HepG2 (cell line): ENCODE measurements around the gene GSS. TPM values are rescaled to one million over a fixed set of nuclear protein-coding genes. Genes with fewer than 3 reads are reported as not detected.

ENCODE experiments used
- AGO2 ChIP-seq: fragments of 200-400 bp; formaldehyde crosslinking; optimal IDR thresholded peaks from 2 replicates; pipeline ENCODE3; 2017; ENCODE audit warnings: mild to moderate bottlenecking, low read depth, low read length, moderate library complexity
- ATF7 ChIP-seq, 2 experiments: fragments of 450-650 bp in 1 of 2; sonication (generic) in 1 of 2; formaldehyde crosslinking in 1 of 2; IDR thresholded peaks; 2 replicates each; pipeline versions ENCODE4 v1.4.0 to v1.6.1; 2016 to 2020; ENCODE audit warnings: antibody characterized with exemption in 1 of 2, mild to moderate bottlenecking in 1 of 2, missing genetic modification reagents in 1 of 2
- CCDC6 ChIP-seq: sonication (generic); formaldehyde crosslinking; IDR thresholded peaks from 2 replicates; pipeline ENCODE4 v1.8.1; 2022; ENCODE audit warnings: mild to moderate bottlenecking, missing genetic modification reagents, moderate library complexity
- GFI1 ChIP-seq: sonication (generic); formaldehyde crosslinking; IDR thresholded peaks from 2 replicates; pipeline ENCODE4 v1.5.0; 2020; ENCODE audit warnings: missing genetic modification reagents, mild to moderate bottlenecking, borderline replicate concordance
- HHEX ChIP-seq: IDR thresholded peaks from 2 replicates; pipeline ENCODE4 v1.6.1; 2016; ENCODE audit warnings: control low read depth
- HNF4G ChIP-seq, 2 experiments: sonication (generic) in 1 of 2; formaldehyde crosslinking in 1 of 2; IDR thresholded peaks; 2 replicates each; pipeline versions ENCODE4 v1.4.0 to v1.6.1; 2011 to 2020; ENCODE audit warnings: borderline replicate concordance in 2 of 2, low read depth in 2 of 2, mild to moderate bottlenecking in 2 of 2, low read length in 1 of 2, missing genetic modification reagents in 1 of 2, moderate library complexity in 1 of 2
- HNRNPH1 ChIP-seq: fragments of 200-400 bp; formaldehyde crosslinking; optimal IDR thresholded peaks from 2 replicates; pipeline ENCODE3; 2017; ENCODE audit warnings: mild to moderate bottlenecking, low read depth, low read length
- MTA3 ChIP-seq: sonication (generic); formaldehyde crosslinking; IDR thresholded peaks from 2 replicates; pipeline ENCODE4 v1.4.0; 2020; ENCODE audit warnings: missing genetic modification reagents
- POGZ ChIP-seq: sonication (generic); formaldehyde crosslinking; IDR thresholded peaks from 2 replicates; pipeline ENCODE4 v1.4.0; 2020; ENCODE audit warnings: mild to moderate bottlenecking, missing genetic modification reagents
- RFXAP ChIP-seq: sonication (generic); formaldehyde crosslinking; IDR thresholded peaks from 2 replicates; pipeline ENCODE4 v1.4.0; 2020; ENCODE audit warnings: missing genetic modification reagents, borderline replicate concordance
- SIN3B ChIP-seq: fragments of 150-350 bp; IDR thresholded peaks from 2 replicates; pipeline ENCODE4 v1.6.1; 2014; ENCODE audit warnings: low read length
- SMC3 ChIP-seq: IDR thresholded peaks from 2 replicates; pipeline ENCODE4 v1.6.1; 2011; ENCODE audit warnings: low read length, improper control_type of control experiment
- XBP1 ChIP-seq: sonication (generic); formaldehyde crosslinking; IDR thresholded peaks from 2 replicates; pipeline ENCODE4 v1.5.0; 2020; ENCODE audit warnings: missing genetic modification reagents
- ZNF17 ChIP-seq: sonication (generic); formaldehyde crosslinking; IDR thresholded peaks from 2 replicates; pipeline ENCODE4 v1.5.0; 2020; ENCODE audit warnings: mild to moderate bottlenecking, missing genetic modification reagents
- ZNF562 ChIP-seq: sonication (generic); formaldehyde crosslinking; IDR thresholded peaks from 2 replicates; pipeline ENCODE4 v1.8.0; 2022; ENCODE audit warnings: missing genetic modification reagents, borderline replicate concordance
- polyA plus RNA-seq, 8 experiments: library from polyadenylated mRNA; depleted of rRNA in 3 of 8; stranded (reverse) in 7 of 8; unstranded in 1 of 8; fragments of >200 nt; fragmentation: Illumina TruSeq in 4 of 8; extraction: Trizol in 4 of 8; gene quantifications; 2 replicates each; pipeline versions ENCODE4 v1.2.1 to v1.2.3, GENCODE V29; 2011 to 2016; ENCODE audit warnings: low read depth in 4 of 8, missing spikeins in 1 of 8, mixed read lengths in 1 of 8; ENCODE audit not compliant: insufficient read depth in 1 of 8
- total RNA-seq, 5 experiments: library from RNA; depleted of rRNA; stranded (reverse); fragments of >200 nt; fragmentation: Illumina TruSeq; extraction: Trizol; gene quantifications; 2 replicates each; pipeline ENCODE4 v1.2.3, GENCODE V29; 2016; ENCODE audit warnings: low read depth in 1 of 5
- TF ChIP-seq, protein P1 (sequence below): sonication (generic); formaldehyde crosslinking; conservative IDR thresholded peaks from 2 replicates; pipeline ENCODE4 v1.4.0; 2020; ENCODE audit warnings: missing genetic modification reagents
- TF ChIP-seq, protein P2 (sequence below): sonication (generic); formaldehyde crosslinking; IDR thresholded peaks from 2 replicates; pipeline ENCODE4 v1.4.0; 2020; ENCODE audit warnings: missing genetic modification reagents
- TF ChIP-seq, protein P3 (sequence below): sonication (generic); formaldehyde crosslinking; IDR thresholded peaks from 2 replicates; pipeline ENCODE4 v1.4.0; 2020; ENCODE audit warnings: missing genetic modification reagents
- TF ChIP-seq, protein P4 (sequence below): sonication (generic); formaldehyde crosslinking; IDR thresholded peaks from 2 replicates; pipeline ENCODE4 v1.8.1; 2022; ENCODE audit warnings: mild to moderate bottlenecking, missing genetic modification reagents
- TF ChIP-seq, protein P5 (sequence below): IDR thresholded peaks from 2 replicates; pipeline ENCODE4 v1.6.1; 2016; ENCODE audit warnings: missing genetic modification reagents, missing compliant biosample characterization

Gene GSS
- total and polyA plus RNA-seq, 2 of the 13 experiments (the other 11 are each of a cell fraction or from before 2014, with no cell fraction given) = 80.1 to 102 TPM

DNA sequence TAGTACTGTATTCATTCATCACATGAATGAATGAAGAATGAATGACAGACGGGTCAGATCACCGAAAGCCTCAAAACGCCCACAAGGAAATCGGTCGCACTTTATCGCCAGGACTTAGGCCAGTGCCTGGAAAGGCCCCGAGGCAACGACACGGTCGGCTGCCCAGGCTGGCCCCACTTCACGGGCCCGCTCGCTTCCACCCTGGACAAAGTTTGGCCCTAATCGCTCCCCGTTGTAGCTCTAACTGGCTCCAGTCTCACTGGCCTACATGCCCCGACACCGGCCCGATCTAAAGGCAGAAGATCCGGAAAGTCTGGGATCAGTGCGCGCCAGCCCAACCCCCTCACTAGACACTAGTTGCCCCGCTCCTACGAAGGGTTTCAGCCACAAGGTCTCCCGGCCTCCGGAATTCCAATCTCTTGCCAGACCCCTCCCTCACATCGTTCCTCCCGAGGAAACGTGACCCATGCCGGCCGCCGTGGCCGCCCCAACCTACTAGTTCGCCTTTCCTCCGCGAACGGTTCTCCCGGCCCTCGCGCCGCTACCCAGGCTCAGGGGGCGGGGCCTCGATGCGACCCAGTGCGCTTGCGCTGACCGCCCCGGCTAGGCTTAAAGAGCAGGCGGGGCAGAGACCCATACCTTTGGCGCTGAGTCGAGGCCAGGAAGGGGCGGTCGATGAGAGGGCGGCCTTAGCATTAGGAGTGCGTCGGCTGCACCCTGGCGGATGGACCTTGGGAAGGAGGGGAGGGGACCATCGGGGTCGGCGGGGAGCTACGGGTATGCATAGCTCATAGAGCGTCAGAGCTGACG is at the start of gene GSS, which contains the start of gene MYH7B (continued):
- TF ChIP-seq CCDC6 = peak; percentile 82
- TF ChIP-seq SMC3 = peak; percentile 47; the same call in 1 of the 2 replicates
- TF ChIP-seq MTA3 = no peak; the same call in 1 of the 2 replicates
- TF ChIP-seq ATF7 (IDR thresholded peaks at IDR 0.05) = no peak
- TF ChIP-seq ATF7 (CRISPR knock-in tag; IDR thresholded peaks at IDR 0.05) = peak; percentile 67; the same call in 1 of the 2 replicates
- TF ChIP-seq, protein P1, sequence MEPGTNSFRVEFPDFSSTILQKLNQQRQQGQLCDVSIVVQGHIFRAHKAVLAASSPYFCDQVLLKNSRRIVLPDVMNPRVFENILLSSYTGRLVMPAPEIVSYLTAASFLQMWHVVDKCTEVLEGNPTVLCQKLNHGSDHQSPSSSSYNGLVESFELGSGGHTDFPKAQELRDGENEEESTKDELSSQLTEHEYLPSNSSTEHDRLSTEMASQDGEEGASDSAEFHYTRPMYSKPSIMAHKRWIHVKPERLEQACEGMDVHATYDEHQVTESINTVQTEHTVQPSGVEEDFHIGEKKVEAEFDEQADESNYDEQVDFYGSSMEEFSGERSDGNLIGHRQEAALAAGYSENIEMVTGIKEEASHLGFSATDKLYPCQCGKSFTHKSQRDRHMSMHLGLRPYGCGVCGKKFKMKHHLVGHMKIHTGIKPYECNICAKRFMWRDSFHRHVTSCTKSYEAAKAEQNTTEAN (CRISPR knock-in tag) = peak; percentile 88; the same call in 1 of the 2 replicates
- TF ChIP-seq, protein P2, sequence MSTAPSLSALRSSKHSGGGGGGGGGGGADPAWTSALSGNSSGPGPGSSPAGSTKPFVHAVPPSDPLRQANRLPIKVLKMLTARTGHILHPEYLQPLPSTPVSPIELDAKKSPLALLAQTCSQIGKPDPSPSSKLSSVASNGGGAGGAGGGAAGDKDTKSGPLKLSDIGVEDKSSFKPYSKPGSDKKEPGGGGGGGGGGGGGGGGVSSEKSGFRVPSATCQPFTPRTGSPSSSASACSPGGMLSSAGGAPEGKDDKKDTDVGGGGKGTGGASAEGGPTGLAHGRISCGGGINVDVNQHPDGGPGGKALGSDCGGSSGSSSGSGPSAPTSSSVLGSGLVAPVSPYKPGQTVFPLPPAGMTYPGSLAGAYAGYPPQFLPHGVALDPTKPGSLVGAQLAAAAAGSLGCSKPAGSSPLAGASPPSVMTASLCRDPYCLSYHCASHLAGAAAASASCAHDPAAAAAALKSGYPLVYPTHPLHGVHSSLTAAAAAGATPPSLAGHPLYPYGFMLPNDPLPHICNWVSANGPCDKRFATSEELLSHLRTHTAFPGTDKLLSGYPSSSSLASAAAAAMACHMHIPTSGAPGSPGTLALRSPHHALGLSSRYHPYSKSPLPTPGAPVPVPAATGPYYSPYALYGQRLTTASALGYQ = 0 out of 2 replicates have a peak, but pooled peaks have one; percentile 62
- no peak; the same call in 1 of the 2 replicates for TF ChIP-seq HNF4G (IDR thresholded peaks at IDR 0.05; ENCODE audit: borderline replicate concordance, low read depth, low read length)
- peak; percentile 50; the same call in 1 of the 2 replicates for TF ChIP-seq HNF4G (CRISPR knock-in tag; IDR thresholded peaks at IDR 0.05; ENCODE audit: borderline replicate concordance, low read depth)
- peak; percentile 82; the same call in 1 of the 2 replicates for TF ChIP-seq RFXAP
- TF ChIP-seq GFI1 (CRISPR knock-in tag) = peak; percentile 89
- TF ChIP-seq HHEX (CRISPR knock-in tag) = peak; percentile 65
- peak; percentile 91 for TF ChIP-seq POGZ (CRISPR knock-in tag)
- TF ChIP-seq ZNF17 = no peak
- TF ChIP-seq SIN3B = peak; percentile 46
- no peak for TF ChIP-seq ZNF562 (CRISPR knock-in tag)
- TF ChIP-seq AGO2 = peak; percentile 86
- TF ChIP-seq, protein P3, sequence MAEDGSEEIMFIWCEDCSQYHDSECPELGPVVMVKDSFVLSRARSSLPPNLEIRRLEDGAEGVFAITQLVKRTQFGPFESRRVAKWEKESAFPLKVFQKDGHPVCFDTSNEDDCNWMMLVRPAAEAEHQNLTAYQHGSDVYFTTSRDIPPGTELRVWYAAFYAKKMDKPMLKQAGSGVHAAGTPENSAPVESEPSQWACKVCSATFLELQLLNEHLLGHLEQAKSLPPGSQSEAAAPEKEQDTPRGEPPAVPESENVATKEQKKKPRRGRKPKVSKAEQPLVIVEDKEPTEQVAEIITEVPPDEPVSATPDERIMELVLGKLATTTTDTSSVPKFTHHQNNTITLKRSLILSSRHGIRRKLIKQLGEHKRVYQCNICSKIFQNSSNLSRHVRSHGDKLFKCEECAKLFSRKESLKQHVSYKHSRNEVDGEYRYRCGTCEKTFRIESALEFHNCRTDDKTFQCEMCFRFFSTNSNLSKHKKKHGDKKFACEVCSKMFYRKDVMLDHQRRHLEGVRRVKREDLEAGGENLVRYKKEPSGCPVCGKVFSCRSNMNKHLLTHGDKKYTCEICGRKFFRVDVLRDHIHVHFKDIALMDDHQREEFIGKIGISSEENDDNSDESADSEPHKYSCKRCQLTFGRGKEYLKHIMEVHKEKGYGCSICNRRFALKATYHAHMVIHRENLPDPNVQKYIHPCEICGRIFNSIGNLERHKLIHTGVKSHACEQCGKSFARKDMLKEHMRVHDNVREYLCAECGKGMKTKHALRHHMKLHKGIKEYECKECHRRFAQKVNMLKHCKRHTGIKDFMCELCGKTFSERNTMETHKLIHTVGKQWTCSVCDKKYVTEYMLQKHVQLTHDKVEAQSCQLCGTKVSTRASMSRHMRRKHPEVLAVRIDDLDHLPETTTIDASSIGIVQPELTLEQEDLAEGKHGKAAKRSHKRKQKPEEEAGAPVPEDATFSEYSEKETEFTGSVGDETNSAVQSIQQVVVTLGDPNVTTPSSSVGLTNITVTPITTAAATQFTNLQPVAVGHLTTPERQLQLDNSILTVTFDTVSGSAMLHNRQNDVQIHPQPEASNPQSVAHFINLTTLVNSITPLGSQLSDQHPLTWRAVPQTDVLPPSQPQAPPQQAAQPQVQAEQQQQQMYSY (CRISPR knock-in tag) = peak; percentile 30; the same call in 1 of the 2 replicates
- no peak for TF ChIP-seq XBP1
- TF ChIP-seq, protein P4, sequence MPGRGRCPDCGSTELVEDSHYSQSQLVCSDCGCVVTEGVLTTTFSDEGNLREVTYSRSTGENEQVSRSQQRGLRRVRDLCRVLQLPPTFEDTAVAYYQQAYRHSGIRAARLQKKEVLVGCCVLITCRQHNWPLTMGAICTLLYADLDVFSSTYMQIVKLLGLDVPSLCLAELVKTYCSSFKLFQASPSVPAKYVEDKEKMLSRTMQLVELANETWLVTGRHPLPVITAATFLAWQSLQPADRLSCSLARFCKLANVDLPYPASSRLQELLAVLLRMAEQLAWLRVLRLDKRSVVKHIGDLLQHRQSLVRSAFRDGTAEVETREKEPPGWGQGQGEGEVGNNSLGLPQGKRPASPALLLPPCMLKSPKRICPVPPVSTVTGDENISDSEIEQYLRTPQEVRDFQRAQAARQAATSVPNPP (CRISPR knock-in tag) = peak; percentile 86
- TF ChIP-seq HNRNPH1 = no peak
- TF ChIP-seq, protein P5, sequence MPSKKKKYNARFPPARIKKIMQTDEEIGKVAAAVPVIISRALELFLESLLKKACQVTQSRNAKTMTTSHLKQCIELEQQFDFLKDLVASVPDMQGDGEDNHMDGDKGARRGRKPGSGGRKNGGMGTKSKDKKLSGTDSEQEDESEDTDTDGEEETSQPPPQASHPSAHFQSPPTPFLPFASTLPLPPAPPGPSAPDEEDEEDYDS (CRISPR knock-in tag) = peak; percentile 99
